ENCODE data around the gene OSBPL1A.

OSBPL1A gene

GRCh38 chr18:24199372-24199962 is 198.2 kb downstream of the OSBPL1A start:
- DNase-seq (no peak), ATAC-seq (replicated peaks) (no peak)
- Mint-ChIP-seq H3K4me1 (no peaks in the 10 kb centered on the region), H3K36me3 (no peaks in the 10 kb centered on the region), H3K9me3 (no peaks in the 10 kb centered on the region), H3K4me3 (no peak overlapping the region), H3K27me3 (no peaks in the 10 kb centered on the region), H3K27ac (no peak overlapping the region)

GRCh38 chr18:24198461-24198860 is 199.2 kb downstream of the OSBPL1A start:
- Mint-ChIP-seq H3K27me3 (no peaks in the 10 kb centered on the region), H3K4me3 (no peak overlapping the region), H3K27ac (no peak overlapping the region), H3K9me3 (no peaks in the 10 kb centered on the region), H3K36me3 (no peaks in the 10 kb centered on the region), H3K4me1 (no peaks in the 10 kb centered on the region)
- DNase-seq (no peak), ATAC-seq (replicated peaks) (no peak)

GRCh38 chr18:24197412-24197811 is 200.2 kb downstream of the OSBPL1A start:
- no peak overlapping the region for H3K27ac Mint-ChIP-seq
- no peak overlapping the region for H3K4me3 Mint-ChIP-seq
- no peaks in the 10 kb centered on the region for H3K36me3 Mint-ChIP-seq
- no peak for DNase-seq
- H3K9me3 Mint-ChIP-seq, result no peaks in the 10 kb centered on the region
- H3K4me1 Mint-ChIP-seq, result no peaks in the 10 kb centered on the region
- ATAC-seq (replicated peaks), result no peak
- H3K27me3 Mint-ChIP-seq, result no peaks in the 10 kb centered on the region

- Mint-ChIP-seq H3K27me3 (no peaks in the 10 kb centered on the region), H3K36me3 (no peaks in the 10 kb centered on the region), H3K27ac (no peak overlapping the region), H3K9me3 (no peaks in the 10 kb centered on the region), H3K4me3 (no peak overlapping the region), H3K4me1 (no peaks in the 10 kb centered on the region)
- DNase-seq (no peak), ATAC-seq (replicated peaks) (no peak)
These were observed 200.9 kb downstream of the OSBPL1A start for GRCh38 chr18:24196764-24197163.

GRCh38 chr18:24195296-24196053 is 202.1 kb downstream of the OSBPL1A start:
- DNase-seq, result no peak
- Mint-ChIP-seq H3K9me3 (no peaks in the 10 kb centered on the region), H3K27ac (peak overlapping the region; percentile 89), H3K4me3 (no peak overlapping the region), H3K36me3 (no peaks in the 10 kb centered on the region), H3K27me3 (no peaks in the 10 kb centered on the region), H3K4me1 (no peaks in the 10 kb centered on the region)
- ATAC-seq (replicated peaks), result no peak

DNA sequence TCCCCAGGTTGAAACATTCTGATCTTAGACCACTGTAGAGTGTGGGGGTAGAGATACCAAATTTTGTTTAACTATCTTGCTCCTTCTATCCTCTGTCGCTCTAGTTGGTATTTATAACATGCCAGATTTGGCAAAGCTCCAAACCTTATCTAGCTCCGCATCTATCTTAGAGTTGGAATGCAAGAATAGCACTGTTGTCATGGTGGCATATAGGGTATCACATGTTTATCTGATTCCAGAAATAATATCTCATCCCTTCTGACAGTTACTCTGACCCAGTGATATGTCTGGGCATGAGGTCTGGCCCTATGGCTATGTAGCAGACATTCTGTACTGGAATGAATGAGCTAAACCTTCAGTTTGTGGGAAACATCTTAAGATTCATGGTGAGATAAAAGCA is 207.0 kb downstream of the OSBPL1A start:
- Mint-ChIP-seq H3K27ac (no peak overlapping the region), H3K27me3 (no peaks in the 10 kb centered on the region), H3K4me1 (peaks cover 20 to 33% of the 10 kb centered on the region in 2 donors), H3K4me3 (no peak overlapping the region), H3K36me3 (peaks cover 0 to 4% of the 10 kb centered on the region in 2 donors), H3K9me3 (no peaks in the 10 kb centered on the region)
- ATAC-seq (replicated peaks) (no peak), DNase-seq (no peak)

DNA sequence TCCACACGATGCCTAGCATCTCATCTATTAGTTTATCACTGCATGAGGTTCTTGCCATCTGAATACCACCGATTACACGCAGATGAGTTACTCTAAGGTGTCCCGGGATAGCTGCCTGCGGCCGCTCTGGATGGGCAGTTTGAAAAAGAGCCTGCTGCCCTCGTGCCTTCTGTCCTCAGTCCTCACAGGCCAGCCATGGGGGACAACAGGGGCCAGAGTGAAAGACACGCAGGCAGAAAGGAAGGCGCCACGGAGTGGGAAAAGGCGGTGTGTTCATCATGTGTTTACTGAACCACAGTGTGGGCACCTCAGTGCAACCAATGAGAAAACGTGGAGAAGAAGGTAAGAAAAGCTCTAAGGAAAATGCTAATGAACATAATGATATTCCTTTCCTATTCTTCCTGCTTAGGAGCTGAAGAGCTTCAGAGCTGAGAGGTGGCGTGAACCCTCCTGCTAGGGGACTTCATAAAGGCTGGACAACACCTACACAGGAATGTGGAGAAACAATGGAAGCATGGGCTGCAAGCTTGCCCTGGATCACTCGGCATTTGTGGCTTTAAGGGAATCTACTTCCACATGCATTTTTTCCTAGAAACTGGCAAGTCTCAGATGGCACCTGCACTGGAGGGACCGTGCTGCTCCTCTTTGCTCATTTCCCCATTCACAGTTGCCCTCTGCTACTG is 207.8 kb downstream of the OSBPL1A start:
- no peaks in the 10 kb centered on the region for H3K9me3 Mint-ChIP-seq
- ATAC-seq (replicated peaks), result no peak
- no peaks in the 10 kb centered on the region for H3K27me3 Mint-ChIP-seq
- no peak overlapping the region for H3K27ac Mint-ChIP-seq
- DNase-seq, result no peak
- peaks cover 0 to 7% of the 10 kb centered on the region in 2 donors for H3K36me3 Mint-ChIP-seq
- no peak overlapping the region for H3K4me3 Mint-ChIP-seq
- peaks cover 20 to 33% of the 10 kb centered on the region in 2 donors for H3K4me1 Mint-ChIP-seq

DNA sequence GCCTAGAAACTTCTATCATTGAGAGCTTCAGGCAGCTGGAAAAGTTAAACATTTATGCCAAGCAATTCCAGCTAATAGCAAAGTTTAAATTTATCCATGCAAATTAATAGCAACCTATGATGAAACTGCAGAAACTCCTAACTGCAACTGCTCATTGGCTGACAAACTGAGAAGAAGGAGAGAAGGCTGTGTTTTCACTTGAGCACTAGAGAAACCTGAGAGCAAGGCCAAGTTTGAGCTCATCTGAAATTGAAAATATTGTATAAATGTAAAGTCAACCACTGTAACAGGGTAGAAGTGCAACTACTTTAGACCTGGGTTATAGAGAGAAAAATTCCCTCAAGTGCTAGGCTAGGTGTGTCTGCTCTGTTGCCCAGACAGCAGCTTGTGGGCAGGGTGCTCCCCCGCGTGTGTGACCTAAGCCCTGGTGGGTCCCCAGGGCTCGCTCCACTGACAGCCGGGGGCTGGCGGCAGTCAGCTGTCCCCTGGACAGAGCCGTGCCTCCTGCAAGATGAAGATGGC is 208.6 kb downstream of the OSBPL1A start:
- ATAC-seq (replicated peaks) (peak; percentile 92 to 94), DNase-seq (peak; percentile 29)
- Mint-ChIP-seq H3K36me3 (peaks cover 0 to 8% of the 10 kb centered on the region in 2 donors), H3K27ac (no peak overlapping the region), H3K9me3 (no peaks in the 10 kb centered on the region), H3K4me3 (peak overlapping the region in 1 of 2 donors; percentile 53), H3K27me3 (no peaks in the 10 kb centered on the region), H3K4me1 (peaks cover 20 to 33% of the 10 kb centered on the region in 2 donors)

DNA sequence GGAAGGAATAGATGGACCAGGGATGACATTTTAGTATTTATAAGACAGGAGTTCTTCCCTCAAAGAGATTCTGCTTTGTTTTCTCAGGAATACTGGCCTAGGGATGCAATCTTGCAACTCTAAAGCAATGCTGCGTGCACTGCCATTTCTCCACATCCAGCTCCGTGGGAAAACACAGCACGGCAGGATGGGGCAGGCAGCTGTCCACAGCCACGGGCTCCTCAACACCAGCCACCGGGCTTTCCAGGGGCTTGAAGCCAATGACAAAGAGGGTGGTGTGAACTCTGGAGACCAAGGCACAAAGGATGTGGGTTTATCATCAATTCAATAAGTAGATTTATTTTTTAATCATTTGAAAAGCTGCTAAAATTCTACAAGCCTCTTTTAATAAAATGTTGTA is 209.5 kb downstream of the OSBPL1A start:
- Mint-ChIP-seq H3K36me3 (peaks cover 0 to 8% of the 10 kb centered on the region in 2 donors), H3K4me1 (peaks cover 20 to 33% of the 10 kb centered on the region in 2 donors), H3K27me3 (no peaks in the 10 kb centered on the region), H3K9me3 (no peaks in the 10 kb centered on the region), H3K27ac (no peak overlapping the region), H3K4me3 (no peak overlapping the region)
- ATAC-seq (replicated peaks) (no peak), DNase-seq (no peak)

GRCh38 chr18:24187689-24188088 is 209.9 kb downstream of the OSBPL1A start:
- Mint-ChIP-seq H3K27me3 (no peaks in the 10 kb centered on the region), H3K36me3 (peaks cover 0 to 8% of the 10 kb centered on the region in 2 donors), H3K27ac (no peak overlapping the region), H3K4me1 (peaks cover 20 to 33% of the 10 kb centered on the region in 2 donors), H3K4me3 (peak overlapping the region in 1 of 2 donors; percentile 20), H3K9me3 (no peaks in the 10 kb centered on the region)
- DNase-seq, result no peak
- no peak for ATAC-seq (replicated peaks)

GRCh38 chr18:24187049-24187448 is 210.6 kb downstream of the OSBPL1A start:
- Mint-ChIP-seq H3K4me3 (peak overlapping the region; percentile 20 to 41), H3K9me3 (no peaks in the 10 kb centered on the region)

DNA sequence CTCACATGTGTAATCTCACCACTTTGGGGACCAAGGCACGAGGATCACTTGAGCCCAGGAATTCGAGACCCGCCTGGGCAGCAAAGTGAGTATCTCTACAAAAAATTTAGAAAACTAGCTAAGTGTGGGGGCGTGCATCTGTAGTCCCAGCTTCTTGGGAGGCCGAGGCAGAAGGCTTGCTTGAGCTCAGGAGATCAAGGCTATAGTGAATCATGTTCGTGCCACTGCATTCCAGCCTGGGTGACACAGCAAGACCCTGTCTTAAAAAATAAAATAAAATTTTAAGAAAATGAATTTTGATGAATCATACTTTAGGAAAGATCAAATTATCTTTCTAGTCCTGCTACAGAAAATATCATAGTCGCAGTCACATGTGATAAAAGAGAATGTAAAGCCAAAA is 211.8 kb downstream of the OSBPL1A start:
- peaks cover 0 to 8% of the 10 kb centered on the region in 2 donors for H3K36me3 Mint-ChIP-seq
- DNase-seq (no peak), ATAC-seq (replicated peaks) (no peak)
- H3K4me3 Mint-ChIP-seq, result no peak overlapping the region
- no peak overlapping the region for H3K27ac Mint-ChIP-seq
- H3K4me1 Mint-ChIP-seq, result peaks cover 22 to 38% of the 10 kb centered on the region in 2 donors
- H3K27me3 Mint-ChIP-seq, result no peaks in the 10 kb centered on the region
- no peaks in the 10 kb centered on the region for H3K9me3 Mint-ChIP-seq

More at GRCh38 chr18:24187049-24187448, 210.6 kb downstream of the OSBPL1A start:
- H3K27me3 Mint-ChIP-seq, result no peaks in the 10 kb centered on the region
- DNase-seq, result no peak
- H3K4me1 Mint-ChIP-seq, result peaks cover 20 to 33% of the 10 kb centered on the region in 2 donors
- peaks cover 0 to 8% of the 10 kb centered on the region in 2 donors for H3K36me3 Mint-ChIP-seq
- ATAC-seq (replicated peaks), result peak; percentile 68 to 75
- peak overlapping the region; percentile 14 for H3K27ac Mint-ChIP-seq

GRCh38 chr18:24181806-24182205 is 215.8 kb downstream of the OSBPL1A start:
- no peaks in the 10 kb centered on the region for H3K9me3 Mint-ChIP-seq
- peaks cover 0 to 3% of the 10 kb centered on the region in 2 donors for H3K36me3 Mint-ChIP-seq
- H3K4me1 Mint-ChIP-seq, result peaks cover 10 to 17% of the 10 kb centered on the region in 2 donors
- DNase-seq (no peak), ATAC-seq (replicated peaks) (no peak)
- H3K4me3 Mint-ChIP-seq, result no peak overlapping the region
- no peak overlapping the region for H3K27ac Mint-ChIP-seq
- no peaks in the 10 kb centered on the region for H3K27me3 Mint-ChIP-seq

DNA sequence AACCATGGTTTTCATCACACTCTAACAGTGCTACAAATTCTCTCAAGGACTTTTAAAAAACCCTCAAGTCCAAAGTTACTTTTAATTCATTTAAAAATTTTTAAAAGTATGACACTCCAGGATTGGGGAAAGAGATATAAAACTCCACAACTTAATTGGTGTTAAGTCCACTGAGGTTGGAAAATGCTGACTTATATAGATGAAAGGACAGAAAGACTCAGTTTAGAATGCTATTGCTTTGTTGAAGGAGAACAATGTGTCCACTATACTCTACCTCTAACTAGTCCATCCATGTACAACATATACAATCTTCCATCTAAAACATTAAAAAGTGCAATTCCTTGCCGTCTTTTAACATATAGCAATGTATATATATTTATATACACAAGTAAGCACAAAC is 217.6 kb downstream of the OSBPL1A start:
- no peak for ATAC-seq (replicated peaks)
- Mint-ChIP-seq H3K27me3 (no peaks in the 10 kb centered on the region), H3K9me3 (no peaks in the 10 kb centered on the region), H3K36me3 (peaks cover 0 to 3% of the 10 kb centered on the region in 2 donors), H3K27ac (no peak overlapping the region), H3K4me1 (peaks cover 19 to 24% of the 10 kb centered on the region in 2 donors), H3K4me3 (no peak overlapping the region)
- no peak for DNase-seq

Measured in stimulated activated naive B cell treated with anti-CD40 and anti-IgM and Interleukin-4, amounts not matched to agents 10 μg/mL and 1 μg/mL and 100 μg/mL, for 72 hours (primary cell).